ENCODE measurements around the gene ITIH5. TPM values are rescaled to one million over a fixed set of nuclear protein-coding genes. Genes with fewer than 3 reads are reported as not detected.

Gene ITIH5
- total and polyA plus RNA-seq, 2 of the 13 experiments (the other 11 are each of a cell fraction or from before 2014, with no cell fraction given), result 4.7 to 8.9 TPM

DNA sequence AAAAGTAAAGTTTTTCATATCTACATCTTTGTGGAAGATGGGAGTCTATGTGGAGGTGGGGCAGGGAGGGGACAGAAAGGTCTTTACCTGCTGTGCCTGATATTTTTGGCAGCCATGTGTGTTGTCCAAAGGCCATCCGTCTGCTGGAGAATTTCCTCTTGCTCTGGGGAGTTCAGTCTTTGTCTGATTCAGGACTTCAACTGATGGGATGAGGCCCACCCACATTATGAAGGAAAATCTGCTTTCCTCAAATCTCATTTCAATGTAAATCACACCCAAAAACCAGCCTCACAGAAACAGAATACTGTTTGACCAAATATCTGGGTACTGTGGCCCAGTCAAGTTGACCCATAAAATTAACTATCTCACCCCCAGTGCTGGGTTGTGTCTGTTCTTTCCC lies 12.5 kb upstream of the ITIH5 start:
- ATAC-seq, result no peak
- 33% methylated on average over 1 of the region's 1 CpG for WGBS (ENCODE audit: low lambda C conversion rate)
- intact Hi-C loops (cut with micrococcal nuclease; ENCODE audit: unreplicated experiment), result no loop called here
- no peaks in the 10 kb centered on the region for H3K36me3 ChIP-seq (replicated peaks in 1 of 2; ENCODE audit: control insufficient read depth in 1 of 2, insufficient read depth in 2 of 2, low read length in 2 of 2)
- POLR2A ChIA-PET, result no interaction called here
- no peak overlapping the region for H3K4me2 ChIP-seq (ENCODE audit: low read depth, low read length)
- FAIRE-seq, result no peak
- H3K27ac ChIP-seq (ENCODE audit: extremely low read length, insufficient read depth, low read length), result no peak overlapping the region
- peaks cover 12% of the 10 kb centered on the region for H3K4me1 ChIP-seq (ENCODE audit: insufficient read depth, low read length)
- in situ Hi-C loops (cut with HindIII; ENCODE audit: extremely low pct_ligation_motif_present, low pct_unique_long_range_greater_than_20kb), result no loop called here
- H3K79me2 ChIP-seq (ENCODE audit: insufficient read depth, low read length), result no peaks in the 10 kb centered on the region
- no peak overlapping the region for H2AFZ ChIP-seq (ENCODE audit: low read length)
- TF ChIP-seq MXD4 (CRISPR knock-in tag; IDR thresholded peaks at IDR 0.05) (no peak), ZNF768 (CRISPR knock-in tag; IDR thresholded peaks at IDR 0.05) (no peak), PHF5A (CRISPR knock-in tag; IDR thresholded peaks at IDR 0.05; ENCODE audit: low read depth, unreplicated experiment) (no peak), ZNF552 (CRISPR knock-in tag; IDR thresholded peaks at IDR 0.05; ENCODE audit: borderline replicate concordance) (no peak), RXRB (CRISPR knock-in tag; IDR thresholded peaks at IDR 0.05; ENCODE audit: borderline replicate concordance) (no peak), FOXA3 (CRISPR knock-in tag; IDR thresholded peaks at IDR 0.05) (no peak), ZNF138 (CRISPR knock-in tag; IDR thresholded peaks at IDR 0.05; ENCODE audit: low read depth) (no peak), PITX1 (CRISPR knock-in tag; IDR thresholded peaks at IDR 0.05) (no peak), CENPX (CRISPR knock-in tag; IDR thresholded peaks at IDR 0.05) (no peak), ZNF616 (CRISPR knock-in tag; IDR thresholded peaks at IDR 0.05; ENCODE audit: low read depth) (no peak), HNF4G (IDR thresholded peaks at IDR 0.05; ENCODE audit: borderline replicate concordance, low read depth, low read length) (no peak), HNF4G (CRISPR knock-in tag; IDR thresholded peaks at IDR 0.05; ENCODE audit: borderline replicate concordance, low read depth) (no peak)
- TF ChIP-seq, protein P1, sequence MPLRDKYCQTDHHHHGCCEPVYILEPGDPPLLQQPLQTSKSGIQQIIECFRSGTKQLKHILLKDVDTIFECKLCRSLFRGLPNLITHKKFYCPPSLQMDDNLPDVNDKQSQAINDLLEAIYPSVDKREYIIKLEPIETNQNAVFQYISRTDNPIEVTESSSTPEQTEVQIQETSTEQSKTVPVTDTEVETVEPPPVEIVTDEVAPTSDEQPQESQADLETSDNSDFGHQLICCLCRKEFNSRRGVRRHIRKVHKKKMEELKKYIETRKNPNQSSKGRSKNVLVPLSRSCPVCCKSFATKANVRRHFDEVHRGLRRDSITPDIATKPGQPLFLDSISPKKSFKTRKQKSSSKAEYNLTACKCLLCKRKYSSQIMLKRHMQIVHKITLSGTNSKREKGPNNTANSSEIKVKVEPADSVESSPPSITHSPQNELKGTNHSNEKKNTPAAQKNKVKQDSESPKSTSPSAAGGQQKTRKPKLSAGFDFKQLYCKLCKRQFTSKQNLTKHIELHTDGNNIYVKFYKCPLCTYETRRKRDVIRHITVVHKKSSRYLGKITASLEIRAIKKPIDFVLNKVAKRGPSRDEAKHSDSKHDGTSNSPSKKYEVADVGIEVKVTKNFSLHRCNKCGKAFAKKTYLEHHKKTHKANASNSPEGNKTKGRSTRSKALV (CRISPR knock-in tag; IDR thresholded peaks at IDR 0.05), result no peak
- TF ChIP-seq, protein P2, sequence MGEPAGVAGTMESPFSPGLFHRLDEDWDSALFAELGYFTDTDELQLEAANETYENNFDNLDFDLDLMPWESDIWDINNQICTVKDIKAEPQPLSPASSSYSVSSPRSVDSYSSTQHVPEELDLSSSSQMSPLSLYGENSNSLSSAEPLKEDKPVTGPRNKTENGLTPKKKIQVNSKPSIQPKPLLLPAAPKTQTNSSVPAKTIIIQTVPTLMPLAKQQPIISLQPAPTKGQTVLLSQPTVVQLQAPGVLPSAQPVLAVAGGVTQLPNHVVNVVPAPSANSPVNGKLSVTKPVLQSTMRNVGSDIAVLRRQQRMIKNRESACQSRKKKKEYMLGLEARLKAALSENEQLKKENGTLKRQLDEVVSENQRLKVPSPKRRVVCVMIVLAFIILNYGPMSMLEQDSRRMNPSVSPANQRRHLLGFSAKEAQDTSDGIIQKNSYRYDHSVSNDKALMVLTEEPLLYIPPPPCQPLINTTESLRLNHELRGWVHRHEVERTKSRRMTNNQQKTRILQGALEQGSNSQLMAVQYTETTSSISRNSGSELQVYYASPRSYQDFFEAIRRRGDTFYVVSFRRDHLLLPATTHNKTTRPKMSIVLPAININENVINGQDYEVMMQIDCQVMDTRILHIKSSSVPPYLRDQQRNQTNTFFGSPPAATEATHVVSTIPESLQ (CRISPR knock-in tag; conservative IDR thresholded peaks at IDR 0.05), result no peak
- TF ChIP-seq, protein P3, sequence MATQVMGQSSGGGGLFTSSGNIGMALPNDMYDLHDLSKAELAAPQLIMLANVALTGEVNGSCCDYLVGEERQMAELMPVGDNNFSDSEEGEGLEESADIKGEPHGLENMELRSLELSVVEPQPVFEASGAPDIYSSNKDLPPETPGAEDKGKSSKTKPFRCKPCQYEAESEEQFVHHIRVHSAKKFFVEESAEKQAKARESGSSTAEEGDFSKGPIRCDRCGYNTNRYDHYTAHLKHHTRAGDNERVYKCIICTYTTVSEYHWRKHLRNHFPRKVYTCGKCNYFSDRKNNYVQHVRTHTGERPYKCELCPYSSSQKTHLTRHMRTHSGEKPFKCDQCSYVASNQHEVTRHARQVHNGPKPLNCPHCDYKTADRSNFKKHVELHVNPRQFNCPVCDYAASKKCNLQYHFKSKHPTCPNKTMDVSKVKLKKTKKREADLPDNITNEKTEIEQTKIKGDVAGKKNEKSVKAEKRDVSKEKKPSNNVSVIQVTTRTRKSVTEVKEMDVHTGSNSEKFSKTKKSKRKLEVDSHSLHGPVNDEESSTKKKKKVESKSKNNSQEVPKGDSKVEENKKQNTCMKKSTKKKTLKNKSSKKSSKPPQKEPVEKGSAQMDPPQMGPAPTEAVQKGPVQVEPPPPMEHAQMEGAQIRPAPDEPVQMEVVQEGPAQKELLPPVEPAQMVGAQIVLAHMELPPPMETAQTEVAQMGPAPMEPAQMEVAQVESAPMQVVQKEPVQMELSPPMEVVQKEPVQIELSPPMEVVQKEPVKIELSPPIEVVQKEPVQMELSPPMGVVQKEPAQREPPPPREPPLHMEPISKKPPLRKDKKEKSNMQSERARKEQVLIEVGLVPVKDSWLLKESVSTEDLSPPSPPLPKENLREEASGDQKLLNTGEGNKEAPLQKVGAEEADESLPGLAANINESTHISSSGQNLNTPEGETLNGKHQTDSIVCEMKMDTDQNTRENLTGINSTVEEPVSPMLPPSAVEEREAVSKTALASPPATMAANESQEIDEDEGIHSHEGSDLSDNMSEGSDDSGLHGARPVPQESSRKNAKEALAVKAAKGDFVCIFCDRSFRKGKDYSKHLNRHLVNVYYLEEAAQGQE (IDR thresholded peaks at IDR 0.05; ENCODE audit: borderline replicate concordance in 1 of 2, low read depth in 1 of 2, low read length in 2 of 2), result no peak
- TF ChIP-seq, protein P4, sequence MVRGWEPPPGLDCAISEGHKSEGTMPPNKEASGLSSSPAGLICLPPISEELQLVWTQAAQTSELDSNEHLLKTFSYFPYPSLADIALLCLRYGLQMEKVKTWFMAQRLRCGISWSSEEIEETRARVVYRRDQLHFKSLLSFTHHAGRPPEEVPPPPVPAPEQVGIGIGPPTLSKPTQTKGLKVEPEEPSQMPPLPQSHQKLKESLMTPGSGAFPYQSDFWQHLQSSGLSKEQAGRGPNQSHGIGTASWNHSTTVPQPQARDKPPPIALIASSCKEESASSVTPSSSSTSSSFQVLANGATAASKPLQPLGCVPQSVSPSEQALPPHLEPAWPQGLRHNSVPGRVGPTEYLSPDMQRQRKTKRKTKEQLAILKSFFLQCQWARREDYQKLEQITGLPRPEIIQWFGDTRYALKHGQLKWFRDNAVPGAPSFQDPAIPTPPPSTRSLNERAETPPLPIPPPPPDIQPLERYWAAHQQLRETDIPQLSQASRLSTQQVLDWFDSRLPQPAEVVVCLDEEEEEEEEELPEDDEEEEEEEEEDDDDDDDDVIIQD (CRISPR knock-in tag; IDR thresholded peaks at IDR 0.05; ENCODE audit: low read depth), result no peak
- H4K20me1 ChIP-seq (ENCODE audit: insufficient read depth, low read length), result no peaks in the 10 kb centered on the region
- DNase-seq (ENCODE audit: low spot score), result no peak
- BruUV-seq (replicated peaks), result no TSS peak
- no peak overlapping the region for H3K9ac ChIP-seq (ENCODE audit: insufficient read depth, low read depth, low read length)
- no peak overlapping the region for H3K4me3 ChIP-seq (replicated peaks in 1 of 3; ENCODE audit: insufficient read depth in 1 of 3, low read depth in 2 of 3, low read length in 3 of 3)
- H3K27me3 ChIP-seq (ENCODE audit: control insufficient read depth in 1 of 2, insufficient read depth in 2 of 2, low read length in 2 of 2), result peaks cover 0 to 9% of the 10 kb centered on the region in 2 experiments; a peak in 1 of 5 replicates
- CTCF ChIA-PET (ENCODE audit: low intra/inter-chr PET ratio, low total read pairs), result no interaction called here
- H3K9me3 ChIP-seq (ENCODE audit: low read length), result peaks cover 6% of the 10 kb centered on the region; the same call in 1 of the 2 replicates
